HepG2 (cell line): ENCODE results near the gene FOXR1. TPM values are rescaled to one million over a fixed set of nuclear protein-coding genes. Genes with fewer than 3 reads are reported as not detected.

Experiments used
- ATF3 ChIP-seq: sonication (generic); formaldehyde crosslinking; IDR thresholded peaks from 2 replicates; pipeline ENCODE4 v1.4.0; 2020; ENCODE audit warnings: missing genetic modification reagents
- BRD4 ChIP-seq: sonication (generic); formaldehyde crosslinking; IDR thresholded peaks from 2 replicates; pipeline ENCODE4 v1.4.0; 2020; ENCODE audit warnings: missing genetic modification reagents
- CENPT ChIP-seq: sonication (generic); formaldehyde crosslinking; IDR thresholded peaks from 2 replicates; pipeline ENCODE4 v1.8.0; 2022; ENCODE audit warnings: low read depth, mild to moderate bottlenecking, moderate library complexity, missing genetic modification reagents
- CHD2 ChIP-seq: IDR thresholded peaks from 2 replicates; pipeline ENCODE4 v1.6.1; 2011; ENCODE audit warnings: low read depth, low read length, improper control_type of control experiment
- CHD4 ChIP-seq: fragments of 200-600 bp; sonication (generic); IDR thresholded peaks from 2 replicates; pipeline ENCODE4 v1.7.0; 2017; ENCODE audit warnings: mild to moderate bottlenecking, low read length, borderline replicate concordance
- E2F5 ChIP-seq: sonication (generic); formaldehyde crosslinking; conservative IDR thresholded peaks from 2 replicates; pipeline ENCODE4 v1.4.0; 2020; ENCODE audit warnings: missing genetic modification reagents
- HNRNPH1 ChIP-seq: fragments of 200-400 bp; formaldehyde crosslinking; optimal IDR thresholded peaks from 2 replicates; pipeline ENCODE3; 2017; ENCODE audit warnings: mild to moderate bottlenecking, low read depth, low read length
- KLF12 ChIP-seq: sonication (generic); formaldehyde crosslinking; IDR thresholded peaks from 2 replicates; pipeline ENCODE4 v1.4.0; 2020; ENCODE audit warnings: missing genetic modification reagents, borderline replicate concordance
- KMT2B ChIP-seq: IDR thresholded peaks from 2 replicates; pipeline ENCODE4 v1.6.1; 2016; ENCODE audit warnings: missing genetic modification reagents, missing compliant biosample characterization
- NFAT5 ChIP-seq: sonication (generic); formaldehyde crosslinking; IDR thresholded peaks from 2 replicates; pipeline ENCODE4 v1.4.0; 2020; ENCODE audit warnings: missing genetic modification reagents
- PHF8 ChIP-seq: sonication (generic); formaldehyde crosslinking; IDR thresholded peaks from 2 replicates; pipeline ENCODE4 v1.5.0; 2020; ENCODE audit warnings: missing genetic modification reagents
- PLRG1 ChIP-seq: fragments of 450-650 bp; conservative IDR thresholded peaks from 2 replicates; pipeline ENCODE4 v1.6.1; 2016
- SRF ChIP-seq: IDR thresholded peaks from 2 replicates; pipeline ENCODE4 v1.6.1; 2011; ENCODE audit warnings: mild to moderate bottlenecking, low read depth, low read length, moderate library complexity
- ZBTB8A ChIP-seq: sonication (generic); formaldehyde crosslinking; IDR thresholded peaks from 2 replicates; pipeline ENCODE4 v1.4.0; 2020; ENCODE audit warnings: mild to moderate bottlenecking, low read depth, missing genetic modification reagents, borderline replicate concordance
- ZNF138 ChIP-seq: sonication (generic); formaldehyde crosslinking; IDR thresholded peaks from 2 replicates; pipeline ENCODE4 v1.5.0; 2020; ENCODE audit warnings: mild to moderate bottlenecking, low read depth, missing genetic modification reagents
- ZNF362 ChIP-seq: sonication (generic); formaldehyde crosslinking; IDR thresholded peaks from 2 replicates; pipeline ENCODE4 v1.4.0; 2020; ENCODE audit warnings: missing genetic modification reagents, mild to moderate bottlenecking, borderline replicate concordance
- ZNF44 ChIP-seq: sonication (generic); formaldehyde crosslinking; IDR thresholded peaks from 2 replicates; pipeline ENCODE4 v1.5.1; 2020; ENCODE audit warnings: mild to moderate bottlenecking, missing genetic modification reagents
- ZNF446 ChIP-seq: sonication (generic); formaldehyde crosslinking; IDR thresholded peaks from 2 replicates; pipeline ENCODE4 v1.5.0; 2020; ENCODE audit warnings: mild to moderate bottlenecking, missing genetic modification reagents
- ZNF484 ChIP-seq: sonication (generic); formaldehyde crosslinking; IDR thresholded peaks from 2 replicates; pipeline ENCODE4 v1.5.1; 2020; ENCODE audit warnings: mild to moderate bottlenecking, low read depth, missing genetic modification reagents, borderline replicate concordance
- ZNF552 ChIP-seq: sonication (generic); formaldehyde crosslinking; IDR thresholded peaks from 2 replicates; pipeline ENCODE4 v1.9.0; 2022; ENCODE audit warnings: missing genetic modification reagents, mild to moderate bottlenecking, borderline replicate concordance
- ZNF563 ChIP-seq: sonication (generic); formaldehyde crosslinking; IDR thresholded peaks from 2 replicates; pipeline ENCODE4 v1.8.0; 2022; ENCODE audit warnings: mild to moderate bottlenecking, moderate library complexity, missing genetic modification reagents
- ZSCAN22 ChIP-seq: sonication (generic); formaldehyde crosslinking; IDR thresholded peaks from 2 replicates; pipeline ENCODE4 v1.4.0; 2020; ENCODE audit warnings: mild to moderate bottlenecking, missing genetic modification reagents
- ZSCAN31 ChIP-seq: sonication (generic); formaldehyde crosslinking; IDR thresholded peaks from 2 replicates; pipeline ENCODE4 v1.5.0; 2020; ENCODE audit warnings: low read depth, mild to moderate bottlenecking, missing genetic modification reagents
- polyA plus RNA-seq, 8 experiments: library from polyadenylated mRNA; depleted of rRNA in 3 of 8; stranded (reverse) in 7 of 8; unstranded in 1 of 8; fragments of >200 nt; fragmentation: Illumina TruSeq in 4 of 8; extraction: Trizol in 4 of 8; gene quantifications; 2 replicates each; pipeline versions ENCODE4 v1.2.1 to v1.2.3, GENCODE V29; 2011 to 2016; ENCODE audit warnings: low read depth in 4 of 8, missing spikeins in 1 of 8, mixed read lengths in 1 of 8; ENCODE audit not compliant: insufficient read depth in 1 of 8
- total RNA-seq, 5 experiments: library from RNA; depleted of rRNA; stranded (reverse); fragments of >200 nt; fragmentation: Illumina TruSeq; extraction: Trizol; gene quantifications; 2 replicates each; pipeline ENCODE4 v1.2.3, GENCODE V29; 2016; ENCODE audit warnings: low read depth in 1 of 5

FOXR1 gene
- total and polyA plus RNA-seq, 2 of the 13 experiments (the other 11 are each of a cell fraction or from before 2014, with no cell fraction given), result not detected

GRCh38 chr11:118924591-118925585, 46.7 kb upstream of the FOXR1 start (continued):
- TF ChIP-seq PLRG1, result no peak
- TF ChIP-seq ZNF484, result no peak
- TF ChIP-seq ZBTB8A (CRISPR knock-in tag), result no peak
- no peak for TF ChIP-seq ZSCAN31 (CRISPR knock-in tag)
- TF ChIP-seq NFAT5 (CRISPR knock-in tag), result 0 out of 2 replicates have a peak, but pooled peaks have one; percentile 31
- TF ChIP-seq CHD2, result no peak
- TF ChIP-seq ZNF138 (CRISPR knock-in tag), result no peak
- TF ChIP-seq ZNF552 (CRISPR knock-in tag), result no peak
- TF ChIP-seq BRD4 (CRISPR knock-in tag), result no peak
- no peak for TF ChIP-seq ZSCAN22
- TF ChIP-seq KLF12 (CRISPR knock-in tag), result no peak
- TF ChIP-seq ZNF362 (CRISPR knock-in tag), result no peak
- TF ChIP-seq PHF8 (CRISPR knock-in tag), result peak; percentile 51; the same call in 1 of the 2 replicates
- TF ChIP-seq ATF3 (CRISPR knock-in tag), result no peak
- no peak for TF ChIP-seq KMT2B
- TF ChIP-seq ZNF563, result no peak
- no peak for TF ChIP-seq ZNF44 (CRISPR knock-in tag)
- TF ChIP-seq CHD4, result no peak
- TF ChIP-seq SRF, result no peak
- TF ChIP-seq HNRNPH1, result no peak
- TF ChIP-seq E2F5 (CRISPR knock-in tag), result no peak
- no peak for TF ChIP-seq CENPT (CRISPR knock-in tag)
- TF ChIP-seq ZNF446 (CRISPR knock-in tag), result no peak
